ENCODE data around the gene GPATCH8. TPM values are rescaled to one million over a fixed set of nuclear protein-coding genes. Genes with fewer than 3 reads are reported as not detected.

Gene GPATCH8
- polyA plus RNA-seq, 1 of the 3 experiments (the other 2 are of a cell fraction) = 12.7 TPM

GRCh38 chr17:44424828-44425461, 78.3 kb downstream of the GPATCH8 start:
- Histone ChIP-seq H3K4me1 (ENCODE audit: control insufficient read depth in 1 of 2, insufficient read depth in 2 of 2, low read depth in 1 of 2, low read length in 1 of 2) (no peaks in the 10 kb centered on the region), H3K9me3 (no peaks in the 10 kb centered on the region), H4K20me1 (ENCODE audit: insufficient read depth) (no peaks in the 10 kb centered on the region), H3K9ac (no peak overlapping the region), H3K36me3 (replicated peaks in 1 of 2; ENCODE audit: control insufficient read depth in 1 of 2, insufficient read depth in 2 of 2, low read length in 1 of 2) (peaks cover 17 to 69% of the 10 kb centered on the region in 2 experiments), H2AFZ (ENCODE audit: low read depth) (no peak overlapping the region), H3K27ac (ENCODE audit: low read depth in 2 of 2, low read length in 1 of 2) (no peak overlapping the region), H3F3A (replicated peaks; ENCODE audit: insufficient read depth) (no peaks in the 10 kb centered on the region), H3K79me2 (ENCODE audit: insufficient read depth) (peaks cover 22% of the 10 kb centered on the region; the same call in 1 of the 2 replicates), H3K4me3 (ENCODE audit: low read depth in 2 of 2, low read length in 1 of 2) (no peak overlapping the region), H3K27me3 (ENCODE audit: insufficient read depth) (no peaks in the 10 kb centered on the region), H3K4me2 (no peak overlapping the region), H3K9me2 (no peaks in the 10 kb centered on the region)
- ChIA-PET CTCF (interaction anchor here (1.7 kb wide), 1 partner anchor 21 kb away, joined by 5 read pairs; no protein-coding TSS in a partner anchor), POLR2A (no interaction called here)
- DNase-seq = no peak
- TF ChIP-seq JUND (IDR thresholded peaks at IDR 0.05) (no peak), EZH2phosphoT487 (IDR thresholded peaks at IDR 0.05; ENCODE audit: borderline replicate concordance, low read depth) (no peak), SMC3 (IDR thresholded peaks at IDR 0.05; ENCODE audit: low read depth, low read length) (no peak), POLR2AphosphoS5 (IDR thresholded peaks at IDR 0.05; ENCODE audit: low read depth, low read length) (no peak), MXI1 (IDR thresholded peaks at IDR 0.05; ENCODE audit: low read depth, low read length) (no peak)
- TF ChIP-seq, protein P1, sequence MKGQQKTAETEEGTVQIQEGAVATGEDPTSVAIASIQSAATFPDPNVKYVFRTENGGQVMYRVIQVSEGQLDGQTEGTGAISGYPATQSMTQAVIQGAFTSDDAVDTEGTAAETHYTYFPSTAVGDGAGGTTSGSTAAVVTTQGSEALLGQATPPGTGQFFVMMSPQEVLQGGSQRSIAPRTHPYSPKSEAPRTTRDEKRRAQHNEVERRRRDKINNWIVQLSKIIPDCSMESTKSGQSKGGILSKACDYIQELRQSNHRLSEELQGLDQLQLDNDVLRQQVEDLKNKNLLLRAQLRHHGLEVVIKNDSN (IDR thresholded peaks at IDR 0.05; ENCODE audit: borderline replicate concordance, low read depth) = no peak
- TF ChIP-seq, protein P2, sequence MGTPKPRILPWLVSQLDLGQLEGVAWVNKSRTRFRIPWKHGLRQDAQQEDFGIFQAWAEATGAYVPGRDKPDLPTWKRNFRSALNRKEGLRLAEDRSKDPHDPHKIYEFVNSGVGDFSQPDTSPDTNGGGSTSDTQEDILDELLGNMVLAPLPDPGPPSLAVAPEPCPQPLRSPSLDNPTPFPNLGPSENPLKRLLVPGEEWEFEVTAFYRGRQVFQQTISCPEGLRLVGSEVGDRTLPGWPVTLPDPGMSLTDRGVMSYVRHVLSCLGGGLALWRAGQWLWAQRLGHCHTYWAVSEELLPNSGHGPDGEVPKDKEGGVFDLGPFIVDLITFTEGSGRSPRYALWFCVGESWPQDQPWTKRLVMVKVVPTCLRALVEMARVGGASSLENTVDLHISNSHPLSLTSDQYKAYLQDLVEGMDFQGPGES (IDR thresholded peaks at IDR 0.05; ENCODE audit: low read depth, low read length) = no peak
- 95% methylated on average over 3 of the region's 3 CpGs for WGBS (ENCODE audit: low lambda C conversion rate)

DNA sequence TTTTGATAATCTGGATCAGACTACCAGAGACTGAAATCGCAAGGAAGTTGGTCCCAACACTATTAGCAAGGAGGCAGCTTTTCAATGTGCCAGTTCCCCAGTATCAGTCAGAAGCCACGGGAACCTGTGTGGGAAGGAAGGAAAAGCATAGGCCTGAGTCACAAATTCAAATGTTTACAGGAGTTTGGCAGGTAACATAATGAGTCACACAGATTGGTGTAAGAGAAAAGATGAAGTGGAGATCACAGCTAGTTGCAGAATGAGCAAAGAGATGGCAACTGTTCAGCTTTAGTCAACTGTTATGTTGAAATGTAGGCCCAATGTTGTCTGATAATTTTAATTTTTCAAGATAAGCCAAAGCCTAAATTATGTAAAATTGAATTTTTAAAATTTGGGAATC, 85.7 kb downstream of the GPATCH8 start:
- Histone ChIP-seq H3K9ac (no peak overlapping the region), H3K9me3 (no peaks in the 10 kb centered on the region), H3K27me3 (ENCODE audit: insufficient read depth) (no peaks in the 10 kb centered on the region), H3F3A (replicated peaks; ENCODE audit: insufficient read depth) (peaks cover 11% of the 10 kb centered on the region), H3K4me3 (ENCODE audit: low read depth in 2 of 2, low read length in 1 of 2) (no peak overlapping the region), H3K79me2 (ENCODE audit: insufficient read depth) (no peaks in the 10 kb centered on the region; the same call in 1 of the 2 replicates), H4K20me1 (ENCODE audit: insufficient read depth) (no peaks in the 10 kb centered on the region), H2AFZ (ENCODE audit: low read depth) (no peak overlapping the region), H3K27ac (ENCODE audit: low read depth in 2 of 2, low read length in 1 of 2) (peak overlapping the region in 1 of 2 experiments; percentile 8; a peak in 2 of 4 replicates), H3K4me2 (no peak overlapping the region), H3K4me1 (ENCODE audit: control insufficient read depth in 1 of 2, insufficient read depth in 2 of 2, low read depth in 1 of 2, low read length in 1 of 2) (peaks cover 0 to 8% of the 10 kb centered on the region in 2 experiments; a peak in 2 of 4 replicates), H3K9me2 (no peaks in the 10 kb centered on the region), H3K36me3 (replicated peaks in 1 of 2; ENCODE audit: control insufficient read depth in 1 of 2, insufficient read depth in 2 of 2, low read length in 1 of 2) (peaks cover 13 to 48% of the 10 kb centered on the region in 2 experiments)
- DNase-seq = no peak
- WGBS (ENCODE audit: low lambda C conversion rate) = 60% methylated on average over 2 of the region's 2 CpGs
- TF ChIP-seq, protein P3, sequence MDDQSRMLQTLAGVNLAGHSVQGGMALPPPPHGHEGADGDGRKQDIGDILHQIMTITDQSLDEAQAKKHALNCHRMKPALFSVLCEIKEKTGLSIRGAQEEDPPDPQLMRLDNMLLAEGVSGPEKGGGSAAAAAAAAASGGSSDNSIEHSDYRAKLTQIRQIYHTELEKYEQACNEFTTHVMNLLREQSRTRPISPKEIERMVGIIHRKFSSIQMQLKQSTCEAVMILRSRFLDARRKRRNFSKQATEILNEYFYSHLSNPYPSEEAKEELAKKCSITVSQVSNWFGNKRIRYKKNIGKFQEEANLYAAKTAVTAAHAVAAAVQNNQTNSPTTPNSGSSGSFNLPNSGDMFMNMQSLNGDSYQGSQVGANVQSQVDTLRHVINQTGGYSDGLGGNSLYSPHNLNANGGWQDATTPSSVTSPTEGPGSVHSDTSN (IDR thresholded peaks at IDR 0.05) = no peak
- no peak for TF ChIP-seq SIN3A (IDR thresholded peaks at IDR 0.05; ENCODE audit: borderline replicate concordance, low read depth, low read length)
- peak; percentile 29; the same call in 1 of the 2 replicates for TF ChIP-seq FOSL2 (IDR thresholded peaks at IDR 0.05; ENCODE audit: borderline replicate concordance, low read depth)
- TF ChIP-seq FOXM1 (IDR thresholded peaks at IDR 0.05; ENCODE audit: low read depth) = no peak
- CTCF ChIA-PET = interaction anchor here (1.0 kb wide), 1 partner anchor 18 kb away, joined by 4 read pairs; no protein-coding TSS in a partner anchor
- POLR2A ChIA-PET = no interaction called here
